ENCODE results near the gene JMJD4.
"Not testable (repeated sequence)": the region's sequence is repeated elsewhere in the genome, so short reads cannot be mapped to it uniquely, and the experiment has no call there.

The JMJD4 gene

GRCh38 chr1:227725046-227725445 lies 10.1 kb downstream of the JMJD4 start:
- Histone ChIP-seq H4K20me1 (ENCODE audit: control insufficient read depth, insufficient read depth, low read depth, low read length) (peaks cover 2% of the 10 kb centered on the region; the same call in 1 of the 2 replicates), H3K79me2 (ENCODE audit: control insufficient read depth, low read length) (no peaks in the 10 kb centered on the region), H3K4me1 (ENCODE audit: control insufficient read depth, low read length) (peaks cover 10% of the 10 kb centered on the region), H3K9me3 (ENCODE audit: control insufficient read depth, insufficient read depth, low read length) (peaks cover 8% of the 10 kb centered on the region; the same call in 1 of the 2 replicates), H3K9me2 (replicated peaks; ENCODE audit: control insufficient read depth, low read length) (no peaks in the 10 kb centered on the region), H3K4me2 (ENCODE audit: low read length) (no peak overlapping the region), H3K27me3 (ENCODE audit: control insufficient read depth, low read length) (no peaks in the 10 kb centered on the region), H3K4me3 (ENCODE audit: low read length) (no peak overlapping the region), H3F3A (ENCODE audit: control insufficient read depth, insufficient read depth) (peaks cover 2% of the 10 kb centered on the region), H3K27ac (ENCODE audit: low read depth, low read length) (no peak overlapping the region), H3K36me3 (ENCODE audit: control insufficient read depth, low read length) (no peaks in the 10 kb centered on the region)
- TF ChIP-seq CTCF (IDR thresholded peaks at IDR 0.05; ENCODE audit: low read depth, low read length, poor library complexity, severe bottlenecking): no peak

GRCh38 chr1:227723474-227723873 lies 11.6 kb downstream of the JMJD4 start:
- Histone ChIP-seq H3K4me2 (ENCODE audit: low read length) (no peak overlapping the region), H3K9me2 (replicated peaks; ENCODE audit: control insufficient read depth, low read length) (no peaks in the 10 kb centered on the region), H3K9me3 (ENCODE audit: control insufficient read depth, insufficient read depth, low read length) (peaks cover 8% of the 10 kb centered on the region; the same call in 1 of the 2 replicates), H3K27me3 (ENCODE audit: control insufficient read depth, low read length) (no peaks in the 10 kb centered on the region), H4K20me1 (ENCODE audit: control insufficient read depth, insufficient read depth, low read depth, low read length) (no peaks in the 10 kb centered on the region), H3K4me1 (ENCODE audit: control insufficient read depth, low read length) (peaks cover 5% of the 10 kb centered on the region), H3K79me2 (ENCODE audit: control insufficient read depth, low read length) (no peaks in the 10 kb centered on the region), H3K36me3 (ENCODE audit: control insufficient read depth, low read length) (no peaks in the 10 kb centered on the region), H3K27ac (ENCODE audit: low read depth, low read length) (no peak overlapping the region), H3K4me3 (ENCODE audit: low read length) (no peak overlapping the region), H3F3A (ENCODE audit: control insufficient read depth, insufficient read depth) (no peaks in the 10 kb centered on the region)
- TF ChIP-seq CTCF (IDR thresholded peaks at IDR 0.05; ENCODE audit: low read depth, low read length, poor library complexity, severe bottlenecking): no peak
- TF ChIP-seq EZH2phosphoT487 (IDR thresholded peaks at IDR 0.05; ENCODE audit: borderline replicate concordance, low read length): no peak

- Histone ChIP-seq H3K9me2 (replicated peaks; ENCODE audit: control insufficient read depth, low read length) (no peaks in the 10 kb centered on the region), H3K4me3 (ENCODE audit: low read length) (no peak overlapping the region), H3F3A (ENCODE audit: control insufficient read depth, insufficient read depth) (no peaks in the 10 kb centered on the region), H3K79me2 (ENCODE audit: control insufficient read depth, low read length) (no peaks in the 10 kb centered on the region), H3K27ac (ENCODE audit: low read depth, low read length) (no peak overlapping the region), H4K20me1 (ENCODE audit: control insufficient read depth, insufficient read depth, low read depth, low read length) (no peaks in the 10 kb centered on the region), H3K4me1 (ENCODE audit: control insufficient read depth, low read length) (no peaks in the 10 kb centered on the region), H3K9me3 (ENCODE audit: control insufficient read depth, insufficient read depth, low read length) (peaks cover 8% of the 10 kb centered on the region; the same call in 1 of the 2 replicates), H3K27me3 (ENCODE audit: control insufficient read depth, low read length) (no peaks in the 10 kb centered on the region), H3K4me2 (ENCODE audit: low read length) (no peak overlapping the region), H3K36me3 (ENCODE audit: control insufficient read depth, low read length) (no peaks in the 10 kb centered on the region)
- TF ChIP-seq EZH2phosphoT487 (IDR thresholded peaks at IDR 0.05; ENCODE audit: borderline replicate concordance, low read length): no peak
- no peak for TF ChIP-seq CTCF (IDR thresholded peaks at IDR 0.05; ENCODE audit: low read depth, low read length, poor library complexity, severe bottlenecking)
These were observed 16.2 kb downstream of the JMJD4 start for GRCh38 chr1:227718932-227719331.

GRCh38 chr1:227712648-227713047 lies 22.5 kb downstream of the JMJD4 start:
- Histone ChIP-seq H3F3A (ENCODE audit: control insufficient read depth, insufficient read depth) (no peaks in the 10 kb centered on the region), H3K9me3 (ENCODE audit: control insufficient read depth, insufficient read depth, low read length) (no peaks in the 10 kb centered on the region; the same call in 1 of the 2 replicates), H3K27ac (ENCODE audit: low read depth, low read length) (no peak overlapping the region), H4K20me1 (ENCODE audit: control insufficient read depth, insufficient read depth, low read depth, low read length) (no peaks in the 10 kb centered on the region), H3K79me2 (ENCODE audit: control insufficient read depth, low read length) (no peaks in the 10 kb centered on the region), H3K4me1 (ENCODE audit: control insufficient read depth, low read length) (no peaks in the 10 kb centered on the region), H3K36me3 (ENCODE audit: control insufficient read depth, low read length) (no peaks in the 10 kb centered on the region), H3K27me3 (ENCODE audit: control insufficient read depth, low read length) (no peaks in the 10 kb centered on the region), H3K4me3 (ENCODE audit: low read length) (no peak overlapping the region), H3K9me2 (replicated peaks; ENCODE audit: control insufficient read depth, low read length) (no peaks in the 10 kb centered on the region), H3K4me2 (ENCODE audit: low read length) (no peak overlapping the region)
- TF ChIP-seq CTCF (IDR thresholded peaks at IDR 0.05; ENCODE audit: low read depth, low read length, poor library complexity, severe bottlenecking) (no peak), EZH2phosphoT487 (IDR thresholded peaks at IDR 0.05; ENCODE audit: borderline replicate concordance, low read length) (no peak)

- H3K9me2 ChIP-seq (replicated peaks; ENCODE audit: control insufficient read depth, low read length): not testable (repeated sequence)
These were observed 24.6 kb downstream of the JMJD4 start for GRCh38 chr1:227710474-227710873.

More at GRCh38 chr1:227710474-227710873, 24.6 kb downstream of the JMJD4 start:
- H3K36me3 ChIP-seq (ENCODE audit: control insufficient read depth, low read length); H3K27me3 ChIP-seq (ENCODE audit: control insufficient read depth, low read length); H4K20me1 ChIP-seq (ENCODE audit: control insufficient read depth, insufficient read depth, low read depth, low read length); H3K79me2 ChIP-seq (ENCODE audit: control insufficient read depth, low read length); H3K4me3 ChIP-seq (ENCODE audit: low read length); H3K27ac ChIP-seq (ENCODE audit: low read depth, low read length); H3K4me1 ChIP-seq (ENCODE audit: control insufficient read depth, low read length); H3K9me3 ChIP-seq (ENCODE audit: control insufficient read depth, insufficient read depth, low read length); H3F3A ChIP-seq (ENCODE audit: control insufficient read depth, insufficient read depth); H3K4me2 ChIP-seq (ENCODE audit: low read length): not testable (repeated sequence)

Measured in DOHH2 (cell line).